Neural cell (in vitro differentiated cells): Measurements from ENCODE around the gene MTERF1. TPM values are rescaled to one million over a fixed set of nuclear protein-coding genes. Genes with fewer than 3 reads are reported as not detected.
"Not testable (repeated sequence)": the region's sequence is repeated elsewhere in the genome, so short reads cannot be mapped to it uniquely, and the experiment has no call there.

Source experiments
- H2AFZ ChIP-seq: fragments of 200-600, 300-800 bp; sonication (generic), shearing (Covaris generic); 2 replicates; pipeline ENCODE4 v1.6.0; 2014; ENCODE audit warnings: low read depth, mild to moderate bottlenecking, antibody characterized with exemption, low read length, moderate library complexity
- H3F3A ChIP-seq: fragments of 200-600 bp; shearing (Covaris generic); 2 replicates; pipeline ENCODE4 v1.6.1; 2016; ENCODE audit warnings: mild to moderate bottlenecking, moderate library complexity, mixed read lengths, antibody characterized with exemption, low read length; ENCODE audit not compliant: insufficient read depth, poor library complexity, severe bottlenecking
- H3K27ac ChIP-seq: fragments of 200-600, 300-800 bp; sonication (generic), shearing (Covaris generic); 2 replicates; pipeline ENCODE4 v1.5.1; 2014; ENCODE audit warnings: mild to moderate bottlenecking, low read length, moderate library complexity
- H3K27me3 ChIP-seq: fragments of 300-800, 200-600 bp; sonication (generic), shearing (Covaris generic); 2 replicates; pipeline ENCODE4 v1.6.0; 2014; ENCODE audit warnings: mild to moderate bottlenecking, low read depth, low read length, moderate library complexity; ENCODE audit not compliant: insufficient read depth
- H3K36me3 ChIP-seq: fragments of 300-800, 200-600 bp; sonication (generic), shearing (Covaris generic); 2 replicates; pipeline ENCODE4 v1.5.1; 2014; ENCODE audit warnings: mild to moderate bottlenecking, antibody characterized with exemption, low read length, moderate library complexity; ENCODE audit not compliant: insufficient read depth
- H3K4me2 ChIP-seq: fragments of 300-800, 200-600 bp; sonication (generic), shearing (Covaris generic); 2 replicates; pipeline ENCODE4 v1.6.0; 2014; ENCODE audit warnings: mild to moderate bottlenecking, low read length
- H3K4me3 ChIP-seq: fragments of 300-800, 200-600 bp; sonication (generic), shearing (Covaris generic); 2 replicates; pipeline ENCODE4 v1.5.1; 2014; ENCODE audit warnings: mild to moderate bottlenecking, low read length, moderate library complexity
- H3K79me2 ChIP-seq: fragments of 200-600 bp; shearing (Covaris generic); replicated peaks from 2 replicates; pipeline ENCODE4 v1.6.0; 2014; ENCODE audit warnings: mild to moderate bottlenecking, low read length, moderate library complexity; ENCODE audit not compliant: insufficient read depth
- H3K9ac ChIP-seq: fragments of 300-800, 200-600 bp; sonication (generic), shearing (Covaris generic); 2 replicates; pipeline ENCODE4 v1.6.1; 2016; ENCODE audit warnings: mild to moderate bottlenecking, low read length, mixed read lengths
- H3K9me2 ChIP-seq: fragments of 200-600 bp; shearing (Covaris generic); 2 replicates; pipeline ENCODE4 v1.6.1; 2016; ENCODE audit warnings: mild to moderate bottlenecking, low read length, mixed read lengths; ENCODE audit not compliant: insufficient read depth
- H3K9me3 ChIP-seq: fragments of 200-600, 300-800 bp; sonication (generic), shearing (Covaris generic); 2 replicates; pipeline ENCODE4 v1.6.1; 2016; ENCODE audit warnings: mild to moderate bottlenecking, mixed run types, low read length, moderate library complexity, mixed read lengths
- H4K20me1 ChIP-seq: fragments of 200-600 bp; shearing (Covaris generic); 2 replicates; pipeline ENCODE4 v1.6.1; 2016; ENCODE audit warnings: mild to moderate bottlenecking, mixed run types; ENCODE audit not compliant: insufficient read depth
- CTCF ChIP-seq: fragments of 450-650 bp; IDR thresholded peaks from 2 replicates; pipeline ENCODE4 v1.5.1; 2014; ENCODE audit warnings: antibody characterized with exemption, mild to moderate bottlenecking, moderate library complexity; ENCODE audit not compliant: poor library complexity, severe bottlenecking
- EP300 ChIP-seq: fragments of 450-650 bp; conservative IDR thresholded peaks from 2 replicates; pipeline ENCODE4 v1.6.1; 2014; ENCODE audit warnings: antibody characterized with exemption, mild to moderate bottlenecking, moderate library complexity; ENCODE audit not compliant: poor library complexity, severe bottlenecking
- EZH2 ChIP-seq: fragments of 200-600, 300-800 bp; shearing (Covaris generic), sonication (generic); IDR thresholded peaks from 2 replicates; pipeline ENCODE4 v1.6.1; 2014; ENCODE audit warnings: antibody characterized with exemption, low read length, borderline replicate concordance, mild to moderate bottlenecking; ENCODE audit not compliant: insufficient read depth, poor library complexity, severe bottlenecking
- MXI1 ChIP-seq: fragments of 450-650 bp; conservative IDR thresholded peaks from 2 replicates; pipeline ENCODE4 v1.6.1; 2014; ENCODE audit warnings: antibody characterized with exemption, mild to moderate bottlenecking; ENCODE audit not compliant: poor library complexity, severe bottlenecking
- POLR2AphosphoS5 ChIP-seq: IDR thresholded peaks from 2 replicates; pipeline ENCODE4 v1.6.1; 2012
- RAD21 ChIP-seq: fragments of 450-650 bp; conservative IDR thresholded peaks from 2 replicates; pipeline ENCODE4 v1.6.1; 2014; ENCODE audit warnings: antibody characterized with exemption, mild to moderate bottlenecking, moderate library complexity
- REST ChIP-seq: IDR thresholded peaks from 2 replicates; pipeline ENCODE4 v1.6.1; 2012; ENCODE audit warnings: borderline replicate concordance
- SMC3 ChIP-seq: fragments of 450-650 bp; conservative IDR thresholded peaks from 2 replicates; pipeline ENCODE4 v1.6.1; 2014; ENCODE audit warnings: antibody characterized with exemption, mild to moderate bottlenecking, moderate library complexity; ENCODE audit not compliant: poor library complexity
- TAF1 ChIP-seq: IDR thresholded peaks from 2 replicates; pipeline ENCODE4 v1.6.1; 2012; ENCODE audit warnings: low read depth
- polyA plus RNA-seq: library from polyadenylated mRNA; depleted of rRNA; stranded (reverse); fragments of >200 nt; gene quantifications from 2 replicates; pipeline ENCODE4 v1.2.3, GENCODE V29; 2014

Gene MTERF1
- polyA plus RNA-seq, 1 donor from 2014 or later = 22.9 TPM

GRCh38 chr7:91887336-91888213 is 7.1 kb upstream of the MTERF1 start:
- H3F3A ChIP-seq, H3K4me3 ChIP-seq, H3K4me2 ChIP-seq, H3K79me2 ChIP-seq, H3K27me3 ChIP-seq, H3K9ac ChIP-seq, H2AFZ ChIP-seq, H3K9me2 ChIP-seq, H4K20me1 ChIP-seq, H3K27ac ChIP-seq, H3K9me3 ChIP-seq, H3K36me3 ChIP-seq: not testable (repeated sequence)

- no peak overlapping the region for H2AFZ ChIP-seq
These were observed 3.3 kb upstream of the MTERF1 start for GRCh38 chr7:91883676-91884362.

More at GRCh38 chr7:91883676-91884362, 3.3 kb upstream of the MTERF1 start:
- Histone ChIP-seq H3K79me2 (peaks cover 16% of the 10 kb centered on the region), H3K9me3 (no peaks in the 10 kb centered on the region), H3K9me2 (no peaks in the 10 kb centered on the region), H3K36me3 (no peaks in the 10 kb centered on the region), H3K9ac (no peak overlapping the region), H3F3A (no peaks in the 10 kb centered on the region), H3K4me2 (no peak overlapping the region), H3K27ac (no peak overlapping the region), H3K27me3 (no peaks in the 10 kb centered on the region), H3K4me3 (no peak overlapping the region), H4K20me1 (no peaks in the 10 kb centered on the region)
- no peak for TF ChIP-seq CTCF
- TF ChIP-seq SMC3 = no peak
- no peak for TF ChIP-seq RAD21
- no peak for TF ChIP-seq EZH2
- no peak for TF ChIP-seq REST
- TF ChIP-seq EP300 = no peak
- TF ChIP-seq MXI1 = no peak
- no peak for TF ChIP-seq POLR2AphosphoS5
- no peak for TF ChIP-seq TAF1
